HCT116 (cell line): ENCODE data around the gene GHR. TPM values are rescaled to one million over a fixed set of nuclear protein-coding genes. Genes with fewer than 3 reads are reported as not detected.

Source experiments
- ATAC-seq: fragments of 200-7000 bp; cut with Tn5 transposase; 2 replicates; pipeline ENCODE4 v1.9.1; 2020; ENCODE audit warnings: mild to moderate bottlenecking, moderate library complexity
- BruUV-seq: library from RNA; stranded (reverse); fragments of 400-500 nt; replicated peaks from 2 replicates; lab custom pipeline; 2021; lab: Mats Ljungman, UMichigan
- CTCF ChIA-PET: fragments of 300-600 bp; sonication (Branson Sonifier 250); formaldehyde crosslinking; loops from one replicate; lab custom pipeline; 2021; ENCODE audit warnings: antibody characterized with exemption; lab: Charles Lee
- POLR2A ChIA-PET: fragments of 300-600, 350-600 bp; sonication (Branson Sonifier 250); formaldehyde crosslinking; loops from one replicate; lab custom pipeline; 2021; ENCODE audit warnings: antibody characterized with exemption; lab: Charles Lee
- RAD21 ChIA-PET, 2 experiments: fragments of 300-600 bp; sonication (Branson Sonifier 250); formaldehyde crosslinking; loops; one replicate each; lab custom pipeline; 2023; ENCODE audit warnings: low total read pairs in 2 of 2; ENCODE audit not compliant: uncharacterized antibody in 2 of 2, unreplicated experiment in 2 of 2, low non-redundant PET in 1 of 2; lab: Charles Lee
- DNase-seq: peaks from one replicate; pipeline ENCODE4 v3.0.0-alpha.2; 2010; ENCODE audit warnings: low read depth, low spot score
- H2AFZ ChIP-seq: fragments of 200-600 bp; shearing (Covaris generic), sonication (generic); 2 replicates; pipeline ENCODE4 v1.6.1; 2017; ENCODE audit warnings: low read depth, mixed run types, mixed read lengths, antibody characterized with exemption, low read length; ENCODE audit not compliant: poor library complexity, severe bottlenecking
- H3K27ac ChIP-seq: 2 replicates; pipeline ENCODE4 v1.5.1; 2012; ENCODE audit warnings: low read depth, low read length
- H3K27me3 ChIP-seq: fragments of 200-600 bp; sonication (generic); 2 replicates; pipeline ENCODE4 v1.6.1; 2016; ENCODE audit warnings: mixed run types, low read length, mixed read lengths; ENCODE audit not compliant: insufficient read depth
- H3K36me3 ChIP-seq, 2 experiments: fragments of 200-500 bp in 1 of 2; fragments of 200-600 bp in 1 of 2; sonication (Bioruptor generic) in 1 of 2; sonication (generic) in 1 of 2; 2 replicates each; pipeline versions ENCODE4 v1.5.1 to v1.6.1; 2014 to 2016; ENCODE audit warnings: low read length in 2 of 2, inconsistent platforms in 1 of 2, mixed read lengths in 1 of 2, mixed run types in 1 of 2; ENCODE audit not compliant: insufficient read depth in 2 of 2, control insufficient read depth in 1 of 2
- H3K4me1 ChIP-seq, 2 experiments: fragments of 200-600 bp in 1 of 2; sonication (generic) in 1 of 2; 2 replicates each; pipeline versions ENCODE4 v1.5.1 to v1.6.1; 2012 to 2017; ENCODE audit warnings: low read length in 2 of 2, inconsistent platforms in 1 of 2, mild to moderate bottlenecking in 1 of 2, mixed read lengths in 1 of 2, mixed run types in 1 of 2, moderate library complexity in 1 of 2; ENCODE audit not compliant: insufficient read depth in 2 of 2, control insufficient read depth in 1 of 2
- H3K4me2 ChIP-seq: fragments of 200-600 bp; sonication (generic); 2 replicates; pipeline ENCODE4 v1.6.1; 2017; ENCODE audit warnings: mixed run types, low read length, mixed read lengths
- H3K4me3 ChIP-seq, 2 experiments: fragments of 200-600 bp in 1 of 2; sonication (generic) in 1 of 2; replicated peaks in 1 of 2; 2 replicates each; pipeline ENCODE4 v1.5.1; 2011 to 2016; ENCODE audit warnings: low read length in 2 of 2, control low read depth in 1 of 2, low read depth in 1 of 2, mild to moderate bottlenecking in 1 of 2, mixed read lengths in 1 of 2, mixed run types in 1 of 2
- H3K79me2 ChIP-seq: fragments of 200-600 bp; sonication (generic); 2 replicates; pipeline ENCODE4 v1.6.1; 2017; ENCODE audit warnings: mild to moderate bottlenecking, mixed run types, low read length, moderate library complexity, mixed read lengths; ENCODE audit not compliant: insufficient read depth
- H3K9ac ChIP-seq: fragments of 200-600 bp; sonication (generic); 2 replicates; pipeline ENCODE4 v1.6.1; 2016; ENCODE audit warnings: low read length, mixed read lengths
- H3K9me2 ChIP-seq: fragments of 200-600 bp; sonication (generic), shearing (Covaris generic); 2 replicates; pipeline ENCODE4 v1.6.1; 2017; ENCODE audit warnings: mixed run types, mild to moderate bottlenecking, moderate library complexity; ENCODE audit not compliant: insufficient read depth
- H3K9me3 ChIP-seq, 2 experiments: fragments of 200-500 bp in 1 of 2; fragments of 200-600 bp in 1 of 2; sonication (Bioruptor generic) in 1 of 2; sonication (generic) in 1 of 2; 2 replicates each; pipeline ENCODE4 v1.6.1; 2014 to 2017; ENCODE audit warnings: low read length in 2 of 2, mixed read lengths in 2 of 2, inconsistent platforms in 1 of 2, low read depth in 1 of 2, mild to moderate bottlenecking in 1 of 2, mixed run types in 1 of 2, moderate library complexity in 1 of 2; ENCODE audit not compliant: control insufficient read depth in 1 of 2, insufficient read depth in 1 of 2
- H4K20me1 ChIP-seq: fragments of 200-600 bp; sonication (generic), shearing (Covaris generic); 2 replicates; pipeline ENCODE4 v1.6.1; 2017; ENCODE audit warnings: mixed run types, mild to moderate bottlenecking, moderate library complexity; ENCODE audit not compliant: insufficient read depth
- ATF3 ChIP-seq: IDR thresholded peaks from 2 replicates; pipeline ENCODE4 v1.6.1; 2012
- CTCF ChIP-seq, 3 experiments: fragments of 200-600 bp in 1 of 3; sonication (generic) in 1 of 3; IDR thresholded peaks in 2 of 3; conservative IDR thresholded peaks in 1 of 3; 2 replicates each; pipeline ENCODE4 v1.5.1; 2012 to 2017; ENCODE audit warnings: low read depth in 2 of 3, low read length in 2 of 3, antibody characterized with exemption in 1 of 3, borderline replicate concordance in 1 of 3, control low read depth in 1 of 3, mild to moderate bottlenecking in 1 of 3, mixed read lengths in 1 of 3, mixed run types in 1 of 3, moderate library complexity in 1 of 3; ENCODE audit not compliant: insufficient read depth in 1 of 3
- EGR1 ChIP-seq: IDR thresholded peaks from 2 replicates; pipeline ENCODE4 v1.6.1; 2012; ENCODE audit warnings: low read depth
- EZH2phosphoT487 ChIP-seq: fragments of 200-600 bp; IDR thresholded peaks from 2 replicates; pipeline ENCODE4 v1.6.1; 2018; ENCODE audit warnings: antibody characterized with exemption, borderline replicate concordance
- FOSL1 ChIP-seq: IDR thresholded peaks from 2 replicates; pipeline ENCODE4 v1.6.1; 2012; ENCODE audit warnings: low read depth
- JUND ChIP-seq: IDR thresholded peaks from 2 replicates; pipeline ENCODE4 v1.6.1; 2012
- POLR2A ChIP-seq: IDR thresholded peaks from 2 replicates; pipeline ENCODE4 v1.7.0; 2011; ENCODE audit warnings: borderline replicate concordance; ENCODE audit not compliant: insufficient read depth, insufficient read length; ENCODE audit errors: extremely low read depth
- POLR2AphosphoS5 ChIP-seq: IDR thresholded peaks from 2 replicates; pipeline ENCODE4 v1.6.1; 2011; ENCODE audit warnings: mild to moderate bottlenecking, low read depth, low read length, moderate library complexity
- SIN3A ChIP-seq: IDR thresholded peaks from 2 replicates; pipeline ENCODE4 v1.6.1; 2012; ENCODE audit warnings: low read depth
- SP1 ChIP-seq: IDR thresholded peaks from 2 replicates; pipeline ENCODE4 v1.6.1; 2012; ENCODE audit warnings: low read depth
- SRF ChIP-seq: IDR thresholded peaks from 2 replicates; pipeline ENCODE4 v1.6.1; 2012; ENCODE audit warnings: low read depth
- TCF7L2 ChIP-seq: IDR thresholded peaks from 2 replicates; pipeline ENCODE4 v1.7.0; 2011; ENCODE audit warnings: borderline replicate concordance, inconsistent platforms; ENCODE audit not compliant: insufficient read depth, insufficient read length; ENCODE audit errors: extremely low read depth
- YY1 ChIP-seq: IDR thresholded peaks from 2 replicates; pipeline ENCODE4 v1.6.1; 2011; ENCODE audit warnings: low read length, low read depth, moderate library complexity, mild to moderate bottlenecking; ENCODE audit not compliant: insufficient replicate concordance; ENCODE audit errors: extremely low read depth
- ZFX ChIP-seq: fragments of 450-650 bp; IDR thresholded peaks from 2 replicates; pipeline ENCODE4 v1.6.1; 2017
- intact Hi-C: fragments of 100-400 bp; cut with micrococcal nuclease; formaldehyde crosslinking; loops from 2 replicates; pipeline ENCODE4 v1.10.0; 2022
- total RNA-seq: library from RNA; stranded (reverse); gene quantifications from one replicate; pipeline ENCODE4 v1.2.1, GENCODE V29; 2021; ENCODE audit not compliant: unreplicated experiment
- TF ChIP-seq, protein P1 (sequence below): IDR thresholded peaks from 2 replicates; pipeline ENCODE4 v1.6.1; 2012
- TF ChIP-seq, protein P2 (sequence below): IDR thresholded peaks from 2 replicates; pipeline ENCODE4 v1.6.1; 2012; ENCODE audit warnings: low read depth

GHR gene
- total RNA-seq, 1 experiment from 2014 or later = not detected

- CTCF ChIA-PET = interaction anchor here (1.1 kb wide), 1 partner anchor 27 kb away, joined by 4 read pairs; no protein-coding TSS in a partner anchor
- no TSS peak for BruUV-seq
- POLR2A ChIA-PET = no interaction called here
- H3K4me1 ChIP-seq = no peaks in the 10 kb centered on the region
- H3K4me2 ChIP-seq = no peak overlapping the region
- TF ChIP-seq EZH2phosphoT487 (no peak), JUND (no peak), SRF (no peak), POLR2AphosphoS5 (no peak), YY1 (no peak), ZFX (no peak), SP1 (no peak), SIN3A (no peak)
- H3K27me3 ChIP-seq = peaks cover 11% of the 10 kb centered on the region; the same call in 1 of the 2 replicates
- H3K36me3 ChIP-seq = no peaks in the 10 kb centered on the region
- H4K20me1 ChIP-seq = no peaks in the 10 kb centered on the region
- no peak overlapping the region for H3K27ac ChIP-seq
- DNase-seq = no peak
- H3K4me3 ChIP-seq = no peak overlapping the region
- no peak overlapping the region for H2AFZ ChIP-seq
- no peaks in the 10 kb centered on the region for H3K9me2 ChIP-seq
- no peaks in the 10 kb centered on the region for H3K9me3 ChIP-seq
- H3K9ac ChIP-seq = no peak overlapping the region
- intact Hi-C loops = no loop called here
- peak; percentile 27; the same call in 1 of the 2 replicates for ATAC-seq
- no peaks in the 10 kb centered on the region for H3K79me2 ChIP-seq
- RAD21 ChIA-PET = no interaction called here
Measured at GRCh38 chr5:42718591-42718990, 295.4 kb downstream of the GHR start.

- Histone ChIP-seq H3K4me3 (no peak overlapping the region), H3K9me3 (no peaks in the 10 kb centered on the region), H3K27me3 (peaks cover 11% of the 10 kb centered on the region; the same call in 1 of the 2 replicates), H3K9ac (no peak overlapping the region), H2AFZ (no peak overlapping the region), H3K79me2 (no peaks in the 10 kb centered on the region), H3K4me1 (no peaks in the 10 kb centered on the region), H3K27ac (no peak overlapping the region), H3K4me2 (no peak overlapping the region), H3K36me3 (no peaks in the 10 kb centered on the region), H3K9me2 (no peaks in the 10 kb centered on the region), H4K20me1 (no peaks in the 10 kb centered on the region)
- POLR2A ChIA-PET = no interaction called here
- intact Hi-C loops = no loop called here
- CTCF ChIA-PET = interaction anchor here (1.1 kb wide), 1 partner anchor 27 kb away, joined by 4 read pairs; no protein-coding TSS in a partner anchor
- no peak for ATAC-seq
- RAD21 ChIA-PET = no interaction called here
- DNase-seq = no peak
- BruUV-seq = no TSS peak
- TF ChIP-seq, protein P1, sequence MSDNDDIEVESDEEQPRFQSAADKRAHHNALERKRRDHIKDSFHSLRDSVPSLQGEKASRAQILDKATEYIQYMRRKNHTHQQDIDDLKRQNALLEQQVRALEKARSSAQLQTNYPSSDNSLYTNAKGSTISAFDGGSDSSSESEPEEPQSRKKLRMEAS = no peak
- TF ChIP-seq ZFX (no peak), CTCF (IDR thresholded peaks at IDR 0.05 in 2 of 3, conservative IDR thresholded peaks at IDR 0.05 in 1 of 3; ENCODE audit: borderline replicate concordance in 1 of 3, insufficient read depth in 1 of 3, low read depth in 2 of 3, low read length in 2 of 3) (no peak), FOSL1 (no peak), ATF3 (no peak), SP1 (no peak), TCF7L2 (no peak), POLR2A (no peak), EGR1 (no peak), EZH2phosphoT487 (no peak), JUND (no peak)
- TF ChIP-seq, protein P2, sequence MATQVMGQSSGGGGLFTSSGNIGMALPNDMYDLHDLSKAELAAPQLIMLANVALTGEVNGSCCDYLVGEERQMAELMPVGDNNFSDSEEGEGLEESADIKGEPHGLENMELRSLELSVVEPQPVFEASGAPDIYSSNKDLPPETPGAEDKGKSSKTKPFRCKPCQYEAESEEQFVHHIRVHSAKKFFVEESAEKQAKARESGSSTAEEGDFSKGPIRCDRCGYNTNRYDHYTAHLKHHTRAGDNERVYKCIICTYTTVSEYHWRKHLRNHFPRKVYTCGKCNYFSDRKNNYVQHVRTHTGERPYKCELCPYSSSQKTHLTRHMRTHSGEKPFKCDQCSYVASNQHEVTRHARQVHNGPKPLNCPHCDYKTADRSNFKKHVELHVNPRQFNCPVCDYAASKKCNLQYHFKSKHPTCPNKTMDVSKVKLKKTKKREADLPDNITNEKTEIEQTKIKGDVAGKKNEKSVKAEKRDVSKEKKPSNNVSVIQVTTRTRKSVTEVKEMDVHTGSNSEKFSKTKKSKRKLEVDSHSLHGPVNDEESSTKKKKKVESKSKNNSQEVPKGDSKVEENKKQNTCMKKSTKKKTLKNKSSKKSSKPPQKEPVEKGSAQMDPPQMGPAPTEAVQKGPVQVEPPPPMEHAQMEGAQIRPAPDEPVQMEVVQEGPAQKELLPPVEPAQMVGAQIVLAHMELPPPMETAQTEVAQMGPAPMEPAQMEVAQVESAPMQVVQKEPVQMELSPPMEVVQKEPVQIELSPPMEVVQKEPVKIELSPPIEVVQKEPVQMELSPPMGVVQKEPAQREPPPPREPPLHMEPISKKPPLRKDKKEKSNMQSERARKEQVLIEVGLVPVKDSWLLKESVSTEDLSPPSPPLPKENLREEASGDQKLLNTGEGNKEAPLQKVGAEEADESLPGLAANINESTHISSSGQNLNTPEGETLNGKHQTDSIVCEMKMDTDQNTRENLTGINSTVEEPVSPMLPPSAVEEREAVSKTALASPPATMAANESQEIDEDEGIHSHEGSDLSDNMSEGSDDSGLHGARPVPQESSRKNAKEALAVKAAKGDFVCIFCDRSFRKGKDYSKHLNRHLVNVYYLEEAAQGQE = no peak
Measured at GRCh38 chr5:42719034-42719433, 295.8 kb downstream of the GHR start.
